Hepatocyte (in vitro differentiated cells): Measurements from ENCODE around the gene TOX2.

ENCODE experiments used
- EZH2 ChIP-seq: fragments of 200-600 bp; sonication (generic); IDR thresholded peaks from 2 replicates; pipeline ENCODE4 v1.6.1; 2016; ENCODE audit warnings: antibody characterized with exemption, mild to moderate bottlenecking, borderline replicate concordance
- EZH2phosphoT487 ChIP-seq: fragments of 200-600 bp; sonication (generic); IDR thresholded peaks from one replicate; pipeline ENCODE4 v1.6.1; 2018; ENCODE audit warnings: antibody characterized with exemption, mild to moderate bottlenecking, low read depth, moderate library complexity; ENCODE audit not compliant: unreplicated experiment, severe bottlenecking
- TF ChIP-seq, protein P1 (sequence below): fragments of 200-600 bp; sonication (generic); IDR thresholded peaks from 2 replicates; pipeline ENCODE4 v1.5.1; 2016; ENCODE audit warnings: antibody characterized with exemption, mild to moderate bottlenecking; ENCODE audit not compliant: poor library complexity

DNA sequence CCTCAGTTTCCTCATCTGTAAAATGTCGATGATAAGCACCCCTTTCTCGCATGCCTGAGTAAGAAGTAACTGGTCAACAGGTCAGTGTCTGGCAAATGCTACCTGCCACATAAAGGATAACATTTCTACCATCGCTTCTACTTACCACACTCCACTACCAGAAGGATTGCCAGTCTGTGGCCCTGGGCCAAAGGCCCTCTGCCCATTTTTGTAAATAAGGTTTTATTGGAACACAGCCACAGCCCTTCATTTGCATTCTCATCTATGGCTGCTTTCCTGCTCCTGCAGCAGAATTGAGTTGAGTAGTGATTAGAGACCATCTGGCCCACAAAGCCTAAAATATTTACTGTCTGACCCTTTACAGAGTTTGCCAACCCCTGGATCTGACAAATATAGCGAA, 121.8 kb downstream of the TOX2 start:
- TF ChIP-seq, protein P1, sequence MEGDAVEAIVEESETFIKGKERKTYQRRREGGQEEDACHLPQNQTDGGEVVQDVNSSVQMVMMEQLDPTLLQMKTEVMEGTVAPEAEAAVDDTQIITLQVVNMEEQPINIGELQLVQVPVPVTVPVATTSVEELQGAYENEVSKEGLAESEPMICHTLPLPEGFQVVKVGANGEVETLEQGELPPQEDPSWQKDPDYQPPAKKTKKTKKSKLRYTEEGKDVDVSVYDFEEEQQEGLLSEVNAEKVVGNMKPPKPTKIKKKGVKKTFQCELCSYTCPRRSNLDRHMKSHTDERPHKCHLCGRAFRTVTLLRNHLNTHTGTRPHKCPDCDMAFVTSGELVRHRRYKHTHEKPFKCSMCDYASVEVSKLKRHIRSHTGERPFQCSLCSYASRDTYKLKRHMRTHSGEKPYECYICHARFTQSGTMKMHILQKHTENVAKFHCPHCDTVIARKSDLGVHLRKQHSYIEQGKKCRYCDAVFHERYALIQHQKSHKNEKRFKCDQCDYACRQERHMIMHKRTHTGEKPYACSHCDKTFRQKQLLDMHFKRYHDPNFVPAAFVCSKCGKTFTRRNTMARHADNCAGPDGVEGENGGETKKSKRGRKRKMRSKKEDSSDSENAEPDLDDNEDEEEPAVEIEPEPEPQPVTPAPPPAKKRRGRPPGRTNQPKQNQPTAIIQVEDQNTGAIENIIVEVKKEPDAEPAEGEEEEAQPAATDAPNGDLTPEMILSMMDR: no peak
- TF ChIP-seq EZH2 (no peak), EZH2phosphoT487 (no peak)
